Activated CD4-positive, alpha-beta T cell treated with anti-CD3 and anti-CD28 coated beads, Interleukin-2, amount 50 U/mL, for 1 hour (primary cell): Measurements from ENCODE around the gene KCNAB2.
"Not testable (repeated sequence)": the region's sequence is repeated elsewhere in the genome, so short reads cannot be mapped to it uniquely, and the experiment has no call there.

Experiments used
- DNase-seq: peaks from one replicate; pipeline ENCODE4 v3.0.0-alpha.2; 2020

The KCNAB2 gene

DNA sequence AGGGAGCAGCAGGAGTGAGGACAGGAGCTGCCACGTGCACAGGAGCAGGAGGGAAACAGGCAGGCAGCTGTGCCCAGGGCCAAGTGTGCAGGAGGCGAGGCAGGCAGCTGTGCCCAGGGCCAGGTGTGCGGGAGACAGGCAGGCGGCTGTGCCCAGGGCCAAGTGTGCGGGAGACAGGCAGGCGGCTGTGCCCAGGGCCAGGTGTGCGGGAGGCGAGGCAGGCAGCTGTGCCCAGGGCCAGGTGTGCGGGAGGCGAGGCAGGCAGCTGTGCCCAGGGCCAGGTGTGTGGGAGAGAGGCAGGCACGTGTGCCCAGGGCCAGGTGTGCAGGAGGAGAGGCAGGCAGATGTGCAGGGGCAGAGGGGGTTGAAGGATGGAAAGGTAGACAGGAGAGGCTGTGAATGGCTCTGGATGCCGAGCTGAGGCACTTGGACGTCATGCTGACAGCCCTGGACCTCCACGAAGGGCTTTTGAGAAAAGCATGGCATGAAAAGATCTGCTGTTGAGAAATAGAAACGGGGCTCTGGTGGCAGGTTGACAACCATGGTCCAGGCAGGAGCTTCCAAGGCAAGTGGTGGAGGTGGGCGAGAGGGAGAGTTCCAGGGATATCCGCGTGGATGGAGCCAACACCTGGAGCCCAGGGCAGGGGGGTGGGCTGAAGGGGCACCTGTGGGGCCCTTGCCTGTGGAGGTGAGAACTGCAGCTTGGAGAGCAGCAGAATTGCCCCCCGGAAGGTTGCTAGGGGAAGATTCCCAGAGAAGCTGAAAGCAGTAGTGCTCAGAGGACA is 34.3 kb upstream of the KCNAB2 start:
- DNase-seq, result no peak

GRCh38 chr1:6011946-6012258 is 33.8 kb upstream of the KCNAB2 start:
- DNase-seq, result no peak

- DNase-seq, result no peak
These were observed 33.0 kb upstream of the KCNAB2 start for GRCh38 chr1:6012529-6013318.

GRCh38 chr1:6013491-6013890 is 32.2 kb upstream of the KCNAB2 start:
- DNase-seq, result no peak

- DNase-seq, result no peak
These were observed 31.3 kb upstream of the KCNAB2 start for GRCh38 chr1:6014130-6014999.

- no peak for DNase-seq
These were observed 29.4 kb upstream of the KCNAB2 start for GRCh38 chr1:6016191-6016865.

- not testable (repeated sequence) for DNase-seq
These were observed 28.0 kb upstream of the KCNAB2 start for GRCh38 chr1:6017654-6018053.

- no peak for DNase-seq
These were observed 26.4 kb upstream of the KCNAB2 start for GRCh38 chr1:6019166-6019845.

GRCh38 chr1:6022193-6022592 is 23.5 kb upstream of the KCNAB2 start:
- DNase-seq, result no peak

GRCh38 chr1:6023346-6023745 is 22.3 kb upstream of the KCNAB2 start:
- DNase-seq, result no peak

DNA sequence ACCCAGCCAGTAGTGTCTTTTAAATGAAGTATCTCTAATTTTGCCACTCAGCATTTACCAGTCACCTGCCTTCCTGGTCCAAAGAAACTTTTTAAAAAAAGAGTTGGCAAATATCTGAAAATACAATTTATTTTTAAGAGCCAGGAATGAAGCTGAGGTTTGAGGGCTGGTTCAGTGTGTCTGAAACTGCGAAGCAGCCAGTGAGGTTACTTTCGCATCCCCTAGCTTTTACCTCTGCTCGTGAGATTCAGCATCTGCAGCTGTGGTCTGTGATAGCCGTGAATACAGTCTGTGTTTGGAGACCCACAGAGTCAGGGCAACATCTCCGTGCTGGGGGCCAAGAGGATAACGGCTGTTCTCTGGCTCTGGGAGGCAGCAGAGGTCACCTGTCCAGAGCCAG is 21.3 kb upstream of the KCNAB2 start:
- DNase-seq, result no peak

DNA sequence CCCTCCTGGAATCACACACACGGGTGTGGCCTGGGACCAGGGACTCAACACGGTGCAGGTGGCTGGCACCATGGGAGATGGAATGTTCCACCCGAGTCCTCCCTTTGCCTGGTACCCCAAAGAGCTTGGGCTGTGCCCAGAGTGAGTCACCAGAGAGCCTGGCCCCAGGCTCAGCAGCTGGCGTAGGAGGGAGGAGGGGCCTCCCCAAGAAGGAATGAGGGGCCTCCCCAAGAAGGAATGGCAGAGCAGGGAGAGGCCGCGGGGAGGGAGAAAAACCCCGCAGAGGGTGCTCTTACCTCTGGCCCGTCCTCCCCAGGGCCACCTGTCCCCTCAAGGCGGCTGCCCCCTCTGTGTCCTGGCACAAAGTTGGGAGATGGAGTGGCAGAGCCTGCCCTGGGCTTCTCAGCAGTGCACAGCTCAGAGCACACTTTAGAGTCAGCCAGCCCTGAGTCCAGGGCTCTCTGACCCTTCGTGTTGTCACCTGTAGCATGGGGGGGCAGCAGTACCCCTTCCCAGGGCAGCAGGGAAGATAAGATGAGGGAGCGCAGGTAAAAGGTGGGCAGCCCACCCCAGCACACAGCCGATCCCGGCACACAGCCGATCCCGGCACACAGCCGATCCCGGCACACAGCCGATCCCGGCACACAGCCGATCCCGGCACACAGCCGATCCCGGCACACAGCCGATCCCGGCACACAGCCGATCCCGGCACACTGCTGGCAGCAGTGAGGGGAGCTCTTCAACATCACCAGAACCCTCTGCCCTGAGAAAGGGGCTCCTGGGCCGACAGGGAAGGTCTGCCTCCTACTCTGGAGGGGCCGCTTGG is 20.2 kb upstream of the KCNAB2 start:
- no peak for DNase-seq

- peak; percentile 91 for DNase-seq
These were observed 19.4 kb upstream of the KCNAB2 start for GRCh38 chr1:6026095-6026809.

DNA sequence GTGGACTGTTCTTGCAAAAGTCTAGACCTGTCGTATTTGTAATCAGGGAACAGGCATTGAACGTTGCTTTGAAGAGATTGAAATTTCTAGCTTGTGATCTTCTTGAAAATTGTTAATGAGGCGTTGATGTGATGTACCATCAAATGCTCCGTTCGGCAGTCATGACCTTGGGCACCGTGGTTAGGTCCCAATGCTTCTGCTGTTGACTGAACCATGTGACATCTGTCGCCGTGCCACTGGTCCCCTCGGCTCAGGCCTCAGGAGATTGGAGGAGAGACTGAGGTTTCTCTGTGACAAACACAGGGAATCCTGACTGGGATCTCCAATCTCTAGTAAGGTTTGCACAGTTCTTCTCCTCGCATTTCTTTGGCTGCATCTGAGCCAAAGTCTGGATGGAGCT is 18.1 kb upstream of the KCNAB2 start:
- no peak for DNase-seq

GRCh38 chr1:6028042-6028850 is 17.4 kb upstream of the KCNAB2 start:
- peak; percentile 53 for DNase-seq

GRCh38 chr1:6029351-6029750 is 16.3 kb upstream of the KCNAB2 start:
- no peak for DNase-seq

DNA sequence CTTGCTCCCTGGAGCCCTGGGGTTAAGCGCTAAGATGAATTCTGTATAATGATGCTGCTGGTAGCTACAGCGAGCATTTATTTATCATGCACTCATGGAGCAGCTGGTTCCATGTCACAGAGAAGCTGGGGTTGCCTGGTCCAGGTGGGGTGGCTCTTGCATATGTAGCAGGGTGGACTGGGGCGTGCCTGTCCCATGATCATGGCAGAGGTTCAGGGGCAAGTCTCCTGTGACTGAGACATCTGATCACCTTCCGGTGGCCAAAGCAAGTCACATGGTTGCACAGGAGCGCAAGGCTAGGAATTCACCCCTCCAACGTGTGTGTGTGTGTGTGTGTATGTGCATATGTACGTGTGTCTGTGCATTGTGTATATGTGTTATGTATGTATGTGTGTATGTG is 15.6 kb upstream of the KCNAB2 start:
- DNase-seq, result no peak

- DNase-seq, result no peak
These were observed 15.0 kb upstream of the KCNAB2 start for GRCh38 chr1:6030547-6031261.

DNA sequence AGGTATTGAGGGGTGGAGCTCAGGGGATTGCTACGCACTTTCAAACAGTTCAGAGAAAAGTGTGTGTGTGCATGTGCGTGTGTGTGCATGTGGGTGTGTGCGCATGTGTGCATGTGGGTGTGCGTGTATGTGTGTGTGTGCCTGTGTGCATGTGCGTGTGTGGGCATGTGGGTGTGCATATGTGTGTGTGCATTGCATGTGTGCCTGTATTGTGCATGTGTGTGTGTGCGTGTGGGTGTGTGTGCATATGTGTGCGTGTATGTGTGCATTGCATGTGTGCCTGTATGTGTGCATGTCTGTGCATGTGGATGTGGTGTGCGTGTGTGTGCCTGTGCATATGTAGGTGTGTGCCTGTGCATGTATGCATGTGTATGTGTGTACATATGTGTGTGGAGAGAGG is 12.6 kb upstream of the KCNAB2 start:
- no peak for DNase-seq
